SK-N-SH treated with all-trans-retinoic acid at 6 μM for 48 hours (cell line): Measurements from ENCODE around the gene WNT10A.

Source experiments
- ATAC-seq: fragments of 200-7000 bp; cut with Tn5 transposase; 3 replicates; pipeline ENCODE4 v1.9.1; 2020; ENCODE audit warnings: mild to moderate bottlenecking, moderate library complexity
- ARNTL ChIP-seq: fragments of 450-650 bp; formaldehyde crosslinking; IDR thresholded peaks from 2 replicates; pipeline ENCODE4 v1.5.0; 2020; ENCODE audit warnings: low read depth, mild to moderate bottlenecking, moderate library complexity, borderline replicate concordance
- BACH2 ChIP-seq: fragments of 250-450 bp; sonication (Bioruptor Pico); IDR thresholded peaks from 2 replicates; pipeline ENCODE4 v1.9.0; 2021; ENCODE audit warnings: mild to moderate bottlenecking, borderline replicate concordance
- ESRRG ChIP-seq: fragments of 250-450 bp; sonication (Bioruptor Pico); IDR thresholded peaks from 2 replicates; pipeline ENCODE4 v1.6.1; 2021; ENCODE audit warnings: mild to moderate bottlenecking
- GLIS3 ChIP-seq: fragments of 250-450 bp; sonication (Bioruptor Pico); IDR thresholded peaks from 2 replicates; pipeline ENCODE4 v1.5.0; 2020; ENCODE audit warnings: mild to moderate bottlenecking, moderate library complexity
- ISL1 ChIP-seq: fragments of 250-450 bp; sonication (Bioruptor Pico); IDR thresholded peaks from 2 replicates; pipeline ENCODE4 v2.1.2; 2022; ENCODE audit warnings: mild to moderate bottlenecking, moderate library complexity
- OSR1 ChIP-seq: fragments of 250-450 bp; sonication (Bioruptor Pico); IDR thresholded peaks from 2 replicates; pipeline ENCODE4 v1.8.0; 2022; ENCODE audit warnings: moderate library complexity, mild to moderate bottlenecking, inconsistent platforms
- PPARA ChIP-seq: fragments of 250-450 bp; sonication (Bioruptor Pico); IDR thresholded peaks from 2 replicates; pipeline ENCODE4 v1.5.0; 2020; ENCODE audit warnings: mild to moderate bottlenecking, borderline replicate concordance
- RARB ChIP-seq: fragments of 250-450 bp; sonication (Bioruptor Pico); IDR thresholded peaks from 2 replicates; pipeline ENCODE4 v1.8.0; 2021; ENCODE audit warnings: mild to moderate bottlenecking, moderate library complexity
- SNAI2 ChIP-seq: fragments of 250-450 bp; sonication (Bioruptor Pico); IDR thresholded peaks from 2 replicates; pipeline ENCODE4 v1.5.0; 2020; ENCODE audit warnings: mild to moderate bottlenecking, moderate library complexity
- TCF4 ChIP-seq: fragments of 250-450 bp; sonication (Bioruptor Pico); IDR thresholded peaks from 2 replicates; pipeline ENCODE4 v1.8.0; 2021; ENCODE audit warnings: mild to moderate bottlenecking, moderate library complexity, borderline replicate concordance
- TOX ChIP-seq: fragments of 250-450 bp; sonication (Bioruptor Pico); IDR thresholded peaks from 2 replicates; pipeline ENCODE4 v1.8.0; 2021; ENCODE audit warnings: mild to moderate bottlenecking, moderate library complexity, borderline replicate concordance
- ZC3H10 ChIP-seq: fragments of 250-450 bp; sonication (Bioruptor Pico); IDR thresholded peaks from 2 replicates; pipeline ENCODE4 v1.5.1; 2021; ENCODE audit warnings: mild to moderate bottlenecking, moderate library complexity
- ZFP30 ChIP-seq: fragments of 450-650 bp; formaldehyde crosslinking; IDR thresholded peaks from 2 replicates; pipeline ENCODE4 v1.5.0; 2022; ENCODE audit warnings: mild to moderate bottlenecking, moderate library complexity
- ZNF565 ChIP-seq: fragments of 450-650 bp; formaldehyde crosslinking; conservative IDR thresholded peaks from 2 replicates; pipeline ENCODE4 v1.5.0; 2020; ENCODE audit warnings: low read depth, mild to moderate bottlenecking, moderate library complexity
- ZNF70 ChIP-seq: fragments of 450-650 bp; formaldehyde crosslinking; IDR thresholded peaks from 2 replicates; pipeline ENCODE4 v1.5.0; 2020; ENCODE audit warnings: mild to moderate bottlenecking, moderate library complexity
- ZNF8 ChIP-seq: fragments of 450-650 bp; formaldehyde crosslinking; IDR thresholded peaks from 2 replicates; pipeline ENCODE4 v1.5.0; 2020; ENCODE audit warnings: mild to moderate bottlenecking, moderate library complexity
- TF ChIP-seq, protein P1 (sequence below): fragments of 250-450 bp; sonication (Bioruptor Pico); IDR thresholded peaks from 2 replicates; pipeline ENCODE4 v1.5.1; 2020; ENCODE audit warnings: low read depth, mild to moderate bottlenecking, moderate library complexity
- TF ChIP-seq, protein P2 (sequence below): fragments of 250-450 bp; sonication (Bioruptor Pico); IDR thresholded peaks from 2 replicates; pipeline ENCODE4 v1.8.0; 2021; ENCODE audit warnings: low read depth, mild to moderate bottlenecking, moderate library complexity, borderline replicate concordance
- TF ChIP-seq, protein P3 (sequence below): fragments of 250-450 bp; sonication (Bioruptor Pico); IDR thresholded peaks from 2 replicates; pipeline ENCODE4 v1.5.1; 2021; ENCODE audit warnings: mild to moderate bottlenecking, moderate library complexity
- TF ChIP-seq, protein P4 (sequence below): fragments of 250-450 bp; sonication (Bioruptor Pico); IDR thresholded peaks from 2 replicates; pipeline ENCODE4 v1.5.0; 2020; ENCODE audit warnings: mild to moderate bottlenecking, moderate library complexity

Gene WNT10A

DNA sequence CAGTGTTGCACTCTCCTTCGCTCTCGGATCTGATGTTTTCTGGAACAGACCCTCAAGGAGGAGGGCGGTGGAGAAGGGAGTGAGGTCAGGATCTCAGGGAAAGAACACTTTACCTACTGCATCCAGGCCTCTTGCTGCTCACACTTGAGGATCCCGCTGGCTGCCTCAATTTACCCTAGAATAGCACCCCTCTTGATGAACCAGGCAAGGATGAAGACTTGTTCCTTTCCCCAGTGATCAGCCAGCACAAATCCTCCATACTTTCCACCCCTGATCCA lies 14.2 kb downstream of the WNT10A start:
- no peak for TF ChIP-seq OSR1
- TF ChIP-seq BACH2 (CRISPR knock-in tag) = no peak
- TF ChIP-seq, protein P1, sequence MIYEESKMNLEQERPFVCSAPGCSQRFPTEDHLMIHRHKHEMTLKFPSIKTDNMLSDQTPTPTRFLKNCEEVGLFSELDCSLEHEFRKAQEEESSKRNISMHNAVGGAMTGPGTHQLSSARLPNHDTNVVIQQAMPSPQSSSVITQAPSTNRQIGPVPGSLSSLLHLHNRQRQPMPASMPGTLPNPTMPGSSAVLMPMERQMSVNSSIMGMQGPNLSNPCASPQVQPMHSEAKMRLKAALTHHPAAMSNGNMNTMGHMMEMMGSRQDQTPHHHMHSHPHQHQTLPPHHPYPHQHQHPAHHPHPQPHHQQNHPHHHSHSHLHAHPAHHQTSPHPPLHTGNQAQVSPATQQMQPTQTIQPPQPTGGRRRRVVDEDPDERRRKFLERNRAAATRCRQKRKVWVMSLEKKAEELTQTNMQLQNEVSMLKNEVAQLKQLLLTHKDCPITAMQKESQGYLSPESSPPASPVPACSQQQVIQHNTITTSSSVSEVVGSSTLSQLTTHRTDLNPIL = no peak
- TF ChIP-seq TCF4 (CRISPR knock-in tag) = no peak
- TF ChIP-seq RARB (CRISPR knock-in tag) = no peak
- no peak for TF ChIP-seq ZC3H10 (CRISPR knock-in tag)
- TF ChIP-seq ZNF565 (CRISPR knock-in tag) = no peak
- no peak for TF ChIP-seq ISL1
- TF ChIP-seq ARNTL (CRISPR knock-in tag) = no peak
- TF ChIP-seq, protein P2, sequence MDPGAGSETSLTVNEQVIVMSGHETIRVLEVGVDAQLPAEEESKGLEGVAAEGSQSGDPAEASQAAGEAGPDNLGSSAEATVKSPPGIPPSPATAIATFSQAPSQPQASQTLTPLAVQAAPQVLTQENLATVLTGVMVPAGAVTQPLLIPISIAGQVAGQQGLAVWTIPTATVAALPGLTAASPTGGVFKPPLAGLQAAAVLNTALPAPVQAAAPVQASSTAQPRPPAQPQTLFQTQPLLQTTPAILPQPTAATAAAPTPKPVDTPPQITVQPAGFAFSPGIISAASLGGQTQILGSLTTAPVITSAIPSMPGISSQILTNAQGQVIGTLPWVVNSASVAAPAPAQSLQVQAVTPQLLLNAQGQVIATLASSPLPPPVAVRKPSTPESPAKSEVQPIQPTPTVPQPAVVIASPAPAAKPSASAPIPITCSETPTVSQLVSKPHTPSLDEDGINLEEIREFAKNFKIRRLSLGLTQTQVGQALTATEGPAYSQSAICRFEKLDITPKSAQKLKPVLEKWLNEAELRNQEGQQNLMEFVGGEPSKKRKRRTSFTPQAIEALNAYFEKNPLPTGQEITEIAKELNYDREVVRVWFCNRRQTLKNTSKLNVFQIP (CRISPR knock-in tag) = no peak
- no peak for TF ChIP-seq SNAI2
- TF ChIP-seq, protein P3, sequence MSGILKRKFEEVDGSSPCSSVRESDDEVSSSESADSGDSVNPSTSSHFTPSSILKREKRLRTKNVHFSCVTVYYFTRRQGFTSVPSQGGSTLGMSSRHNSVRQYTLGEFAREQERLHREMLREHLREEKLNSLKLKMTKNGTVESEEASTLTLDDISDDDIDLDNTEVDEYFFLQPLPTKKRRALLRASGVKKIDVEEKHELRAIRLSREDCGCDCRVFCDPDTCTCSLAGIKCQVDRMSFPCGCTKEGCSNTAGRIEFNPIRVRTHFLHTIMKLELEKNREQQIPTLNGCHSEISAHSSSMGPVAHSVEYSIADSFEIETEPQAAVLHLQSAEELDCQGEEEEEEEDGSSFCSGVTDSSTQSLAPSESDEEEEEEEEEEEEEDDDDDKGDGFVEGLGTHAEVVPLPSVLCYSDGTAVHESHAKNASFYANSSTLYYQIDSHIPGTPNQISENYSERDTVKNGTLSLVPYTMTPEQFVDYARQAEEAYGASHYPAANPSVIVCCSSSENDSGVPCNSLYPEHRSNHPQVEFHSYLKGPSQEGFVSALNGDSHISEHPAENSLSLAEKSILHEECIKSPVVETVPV (CRISPR knock-in tag) = no peak
- TF ChIP-seq ZFP30 (CRISPR knock-in tag) = no peak
- no peak for TF ChIP-seq GLIS3 (CRISPR knock-in tag)
- no peak for TF ChIP-seq ESRRG
- TF ChIP-seq, protein P4, sequence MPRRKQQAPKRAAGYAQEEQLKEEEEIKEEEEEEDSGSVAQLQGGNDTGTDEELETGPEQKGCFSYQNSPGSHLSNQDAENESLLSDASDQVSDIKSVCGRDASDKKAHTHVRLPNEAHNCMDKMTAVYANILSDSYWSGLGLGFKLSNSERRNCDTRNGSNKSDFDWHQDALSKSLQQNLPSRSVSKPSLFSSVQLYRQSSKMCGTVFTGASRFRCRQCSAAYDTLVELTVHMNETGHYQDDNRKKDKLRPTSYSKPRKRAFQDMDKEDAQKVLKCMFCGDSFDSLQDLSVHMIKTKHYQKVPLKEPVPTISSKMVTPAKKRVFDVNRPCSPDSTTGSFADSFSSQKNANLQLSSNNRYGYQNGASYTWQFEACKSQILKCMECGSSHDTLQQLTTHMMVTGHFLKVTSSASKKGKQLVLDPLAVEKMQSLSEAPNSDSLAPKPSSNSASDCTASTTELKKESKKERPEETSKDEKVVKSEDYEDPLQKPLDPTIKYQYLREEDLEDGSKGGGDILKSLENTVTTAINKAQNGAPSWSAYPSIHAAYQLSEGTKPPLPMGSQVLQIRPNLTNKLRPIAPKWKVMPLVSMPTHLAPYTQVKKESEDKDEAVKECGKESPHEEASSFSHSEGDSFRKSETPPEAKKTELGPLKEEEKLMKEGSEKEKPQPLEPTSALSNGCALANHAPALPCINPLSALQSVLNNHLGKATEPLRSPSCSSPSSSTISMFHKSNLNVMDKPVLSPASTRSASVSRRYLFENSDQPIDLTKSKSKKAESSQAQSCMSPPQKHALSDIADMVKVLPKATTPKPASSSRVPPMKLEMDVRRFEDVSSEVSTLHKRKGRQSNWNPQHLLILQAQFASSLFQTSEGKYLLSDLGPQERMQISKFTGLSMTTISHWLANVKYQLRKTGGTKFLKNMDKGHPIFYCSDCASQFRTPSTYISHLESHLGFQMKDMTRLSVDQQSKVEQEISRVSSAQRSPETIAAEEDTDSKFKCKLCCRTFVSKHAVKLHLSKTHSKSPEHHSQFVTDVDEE (CRISPR knock-in tag) = no peak
- no peak for TF ChIP-seq ZNF8 (CRISPR knock-in tag)
- no peak for TF ChIP-seq ZNF70 (CRISPR knock-in tag)
- ATAC-seq = no peak

DNA sequence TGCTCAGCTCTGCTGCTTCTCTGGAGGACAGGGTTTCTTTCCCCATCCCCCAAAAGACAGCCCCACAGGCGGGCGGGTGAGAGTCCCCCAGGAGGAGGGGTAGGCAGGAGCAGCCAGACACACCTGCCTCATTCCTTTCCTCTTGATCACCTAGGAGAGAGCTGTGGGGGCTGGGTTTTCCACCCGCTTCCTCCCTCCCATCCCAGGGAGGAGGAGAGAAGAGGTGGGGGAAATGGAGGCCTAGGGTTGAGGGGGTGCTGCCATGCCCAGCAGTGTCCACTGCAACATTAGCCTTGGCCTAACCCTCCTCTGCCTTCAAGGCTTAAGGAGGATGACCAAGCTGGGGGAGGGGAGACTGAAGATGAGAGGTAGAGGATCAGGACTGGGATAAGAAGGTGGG lies 14.7 kb downstream of the WNT10A start:
- ATAC-seq = no peak

More for the DNA sequence above, 14.7 kb downstream of the WNT10A start:
- no peak for TF ChIP-seq ZNF565 (CRISPR knock-in tag)
- TF ChIP-seq BACH2 (CRISPR knock-in tag) = no peak
- TF ChIP-seq ZNF8 (CRISPR knock-in tag) = no peak
- no peak for TF ChIP-seq TOX (CRISPR knock-in tag)
- TF ChIP-seq, protein P3 (CRISPR knock-in tag) = no peak
- no peak for TF ChIP-seq ZFP30 (CRISPR knock-in tag)
- TF ChIP-seq TCF4 (CRISPR knock-in tag) = no peak
- no peak for TF ChIP-seq PPARA (CRISPR knock-in tag)
- TF ChIP-seq, protein P2 (CRISPR knock-in tag) = no peak
- no peak for TF ChIP-seq GLIS3 (CRISPR knock-in tag)
